HG03520 (cell line): ENCODE results near the gene OVCA2.

Source experiments
- ATAC-seq: cut with Tn5 transposase; IDR thresholded peaks from one replicate; pipeline ENCODE4 v1.9.1; 2021; ENCODE audit warnings: mild to moderate bottlenecking, moderate library complexity; ENCODE audit not compliant: unreplicated experiment

OVCA2 gene

DNA sequence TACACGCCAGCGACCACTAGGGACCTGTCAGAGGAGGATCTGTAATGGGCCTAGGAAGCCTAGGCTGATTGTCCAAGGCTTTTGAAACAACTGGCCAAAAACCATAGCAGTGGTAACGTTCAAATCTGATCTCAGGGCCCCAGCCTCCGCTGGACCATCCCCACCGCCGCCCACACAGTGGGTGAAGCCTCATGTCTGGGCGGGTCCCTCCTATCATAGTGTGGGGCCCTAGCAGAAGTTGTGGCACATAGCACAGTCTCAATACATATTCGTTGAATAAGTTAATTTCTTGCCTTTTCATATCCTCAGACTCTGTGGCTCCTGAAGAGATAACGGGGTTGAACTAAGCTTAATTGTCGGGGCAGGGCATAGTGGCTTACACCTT is 11.1 kb upstream of the OVCA2 start:
- peak; percentile 16 for ATAC-seq

DNA sequence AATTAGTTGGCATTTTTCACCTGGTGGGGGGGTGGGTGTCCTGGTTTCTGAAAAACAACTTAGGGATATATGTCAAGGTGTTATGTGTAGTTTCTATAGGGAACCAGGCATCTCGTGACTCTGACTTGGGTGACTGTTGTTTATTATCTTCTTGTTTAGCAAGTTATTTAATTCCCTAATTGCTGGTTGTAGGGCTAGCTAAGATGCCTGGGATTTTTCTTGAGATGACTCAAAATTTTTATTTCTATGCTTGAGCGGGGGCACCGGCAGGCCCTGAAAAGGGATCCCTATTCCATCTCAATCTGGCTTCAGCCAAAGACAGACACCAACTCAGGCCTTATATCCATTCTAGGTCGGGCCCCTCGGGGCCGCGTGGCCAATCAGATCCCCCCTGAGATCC is 8.7 kb upstream of the OVCA2 start:
- ATAC-seq: no peak

GRCh38 chr17:2034157-2034556 is 7.7 kb upstream of the OVCA2 start:
- ATAC-seq: no peak

DNA sequence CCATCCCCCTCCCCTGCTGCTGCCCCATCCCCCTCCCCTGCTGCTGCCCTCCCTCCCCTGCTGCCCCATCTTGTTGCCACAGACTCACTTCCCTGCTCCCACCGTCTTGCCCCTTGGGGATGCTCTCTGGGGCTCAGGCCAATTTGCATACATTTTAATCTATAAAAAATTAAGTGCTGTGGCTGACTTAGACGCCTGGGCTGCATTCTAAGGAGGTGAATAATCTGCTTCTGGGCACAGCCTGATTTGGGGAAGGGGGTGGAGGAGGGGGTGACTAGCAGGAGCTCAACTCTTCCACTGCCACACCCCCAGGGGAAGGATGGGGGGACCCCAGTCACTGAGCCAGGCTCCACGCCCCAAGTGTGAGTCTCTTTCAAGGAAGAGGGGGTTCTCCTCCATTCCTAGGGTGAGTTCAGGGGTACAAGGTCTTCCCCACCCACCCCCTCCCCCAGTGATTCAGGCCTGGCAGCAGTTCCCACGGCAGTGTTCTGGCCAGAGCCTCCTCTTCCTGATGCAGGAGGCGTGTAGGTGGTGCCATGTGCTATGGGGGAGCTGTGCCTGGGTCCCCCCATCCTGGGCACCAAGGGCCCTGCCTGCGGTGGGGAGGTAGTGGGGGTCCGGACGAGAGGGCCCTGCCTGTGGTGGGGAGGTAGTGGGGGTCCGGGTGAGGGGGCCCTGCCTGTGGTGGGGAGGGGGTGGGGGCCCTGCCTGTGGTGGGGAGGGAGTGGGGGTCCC is 6.8 kb upstream of the OVCA2 start:
- no peak for ATAC-seq

- ATAC-seq: no peak
Observed at GRCh38 chr17:2035541-2036488, 6.0 kb upstream of the OVCA2 start.

GRCh38 chr17:2037155-2037554 is 4.7 kb upstream of the OVCA2 start:
- no peak for ATAC-seq

DNA sequence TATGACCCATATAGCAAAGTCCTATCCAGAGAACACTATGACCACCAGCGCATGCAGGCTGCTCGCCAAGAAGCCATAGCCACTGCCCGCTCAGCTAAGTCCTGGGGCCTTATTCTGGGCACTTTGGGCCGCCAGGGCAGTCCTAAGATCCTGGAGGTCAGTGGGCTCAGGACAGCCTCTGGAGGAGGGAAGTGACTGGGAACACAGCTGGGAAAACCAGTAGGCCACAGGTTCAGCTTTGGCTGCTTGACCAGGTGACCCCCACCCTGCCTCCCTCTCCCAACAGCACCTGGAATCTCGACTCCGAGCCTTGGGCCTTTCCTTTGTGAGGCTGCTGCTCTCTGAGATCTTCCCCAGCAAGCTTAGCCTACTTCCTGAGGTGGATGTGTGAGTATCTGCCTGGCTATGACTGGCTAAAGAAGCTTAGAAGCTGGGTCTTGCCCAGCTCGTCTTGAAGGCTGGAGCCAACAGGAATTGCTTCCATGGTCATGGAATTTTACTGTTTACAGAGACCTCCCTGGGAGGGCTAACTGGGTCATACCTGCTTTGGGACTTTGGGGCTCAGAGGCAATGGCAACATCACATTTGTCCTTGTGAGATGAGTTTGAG is 1.5 kb upstream of the OVCA2 start:
- no peak for ATAC-seq

- no peak for ATAC-seq
Observed at GRCh38 chr17:2040942-2041560, 771 bp upstream of the OVCA2 start.

- ATAC-seq: no peak
Observed at GRCh38 chr17:2042390-2042847, 597 bp downstream of the OVCA2 start.

GRCh38 chr17:2042933-2043332 is 1.1 kb downstream of the OVCA2 start:
- ATAC-seq: no peak

DNA sequence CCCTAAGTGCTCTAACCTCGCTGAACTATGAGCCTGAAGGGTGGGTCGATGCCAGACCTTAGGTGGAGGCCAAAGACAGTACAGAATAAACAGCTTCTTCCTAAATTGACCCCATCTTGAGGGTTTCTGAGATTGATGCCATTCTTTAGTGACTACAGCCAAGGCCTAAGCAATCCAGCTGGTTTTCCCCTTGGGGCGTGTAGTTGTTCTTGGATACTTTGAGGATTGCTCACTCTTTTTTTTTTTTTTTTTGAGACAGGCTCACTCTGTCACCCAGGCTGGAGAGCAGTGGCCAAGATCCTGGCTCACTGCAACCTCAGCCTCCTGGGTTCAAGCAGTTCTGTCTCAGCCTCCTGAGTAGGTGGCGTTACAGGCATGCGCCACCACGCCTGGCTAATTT is 2.0 kb downstream of the OVCA2 start:
- ATAC-seq: no peak

GRCh38 chr17:2044263-2044894 is 2.6 kb downstream of the OVCA2 start:
- ATAC-seq: no peak

- ATAC-seq: no peak
Observed at GRCh38 chr17:2047590-2047989, 5.8 kb downstream of the OVCA2 start.

GRCh38 chr17:2048805-2049204 is 7.0 kb downstream of the OVCA2 start:
- no peak for ATAC-seq

DNA sequence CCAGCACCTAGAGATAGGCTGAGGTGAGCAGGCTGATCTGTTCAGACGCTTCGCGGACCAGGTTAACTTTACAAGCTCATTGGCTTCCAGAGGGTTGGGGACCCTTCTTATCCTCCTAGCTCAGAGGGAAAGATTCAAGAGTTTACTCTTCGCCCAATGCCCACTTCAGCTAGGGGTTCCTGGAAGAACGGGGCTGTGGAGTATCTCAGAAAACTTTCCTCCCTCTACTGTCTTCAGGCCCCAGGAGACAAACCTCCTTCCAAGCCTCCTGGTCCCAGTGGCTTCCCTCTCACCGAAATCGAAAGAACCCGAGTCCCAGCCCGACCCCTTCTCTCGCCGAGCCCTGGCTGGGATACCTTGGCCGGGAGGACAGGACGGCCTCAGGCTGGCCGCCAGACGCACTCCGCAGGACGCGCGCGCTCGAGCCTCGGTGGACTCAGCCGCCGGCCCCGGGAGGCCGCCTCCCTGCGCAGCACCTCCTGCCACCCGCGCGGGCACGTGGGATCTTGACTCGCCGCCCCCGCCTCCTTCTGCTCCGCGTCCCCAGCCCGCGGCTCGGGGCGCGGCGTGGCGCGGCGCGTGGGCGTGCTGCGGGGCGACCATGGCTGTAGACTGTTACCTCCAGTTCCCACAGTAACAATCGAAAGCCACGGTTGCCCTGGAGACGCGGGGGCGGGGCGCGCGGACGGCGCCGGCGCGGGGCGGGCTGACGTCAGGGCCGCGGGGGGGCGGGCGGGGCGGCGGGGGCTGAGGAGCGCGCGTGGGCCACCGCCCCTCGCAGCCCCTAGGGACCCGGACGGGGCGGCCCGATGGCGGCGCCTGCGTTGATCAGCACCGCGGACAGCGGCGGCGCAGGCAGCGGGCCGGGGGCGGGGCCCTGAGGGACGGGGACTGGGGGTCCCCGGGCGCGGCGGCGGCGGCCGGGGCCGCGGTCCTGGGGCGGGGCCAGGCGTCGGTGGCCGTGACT is 7.8 kb downstream of the OVCA2 start:
- ATAC-seq: peak; percentile 48

DNA sequence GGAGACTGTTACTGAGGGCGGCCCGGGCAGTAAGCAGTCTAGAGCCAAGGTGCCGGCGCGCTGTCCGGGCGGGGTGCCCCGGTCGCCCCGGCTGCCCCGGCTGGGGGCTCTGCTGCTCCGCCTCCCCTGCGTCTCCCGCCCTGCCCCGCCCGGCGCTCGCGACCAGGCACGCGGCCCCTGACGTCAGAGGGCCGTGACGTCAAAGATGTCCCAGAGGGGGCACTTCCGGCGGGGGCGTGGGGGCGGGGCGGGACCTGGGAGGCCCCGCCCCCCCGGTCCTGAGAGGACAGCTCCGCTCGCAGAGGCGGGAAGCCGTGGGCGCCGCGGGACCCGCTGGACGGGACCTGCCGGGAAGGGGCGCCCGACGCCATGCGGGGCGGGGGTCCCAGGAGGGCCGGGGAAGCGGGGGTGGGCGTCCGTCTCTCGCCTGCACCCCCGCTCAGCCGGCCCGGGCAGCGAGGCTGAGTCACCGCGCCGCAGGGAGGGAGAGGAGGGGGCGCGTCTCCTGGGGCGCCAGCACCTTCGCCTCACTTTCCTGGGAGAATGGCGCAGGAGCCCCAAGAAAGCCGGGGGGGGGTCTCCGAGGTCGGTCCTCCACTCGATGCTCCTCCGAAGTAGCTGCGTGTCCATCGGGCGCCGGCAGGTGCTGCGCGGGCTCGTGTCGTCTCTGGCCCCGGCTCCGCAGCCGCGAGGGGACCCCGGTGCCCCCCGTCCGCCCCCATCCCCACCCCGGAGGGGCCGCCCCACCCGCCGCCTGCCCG is 8.7 kb downstream of the OVCA2 start:
- ATAC-seq: peak; percentile 5

DNA sequence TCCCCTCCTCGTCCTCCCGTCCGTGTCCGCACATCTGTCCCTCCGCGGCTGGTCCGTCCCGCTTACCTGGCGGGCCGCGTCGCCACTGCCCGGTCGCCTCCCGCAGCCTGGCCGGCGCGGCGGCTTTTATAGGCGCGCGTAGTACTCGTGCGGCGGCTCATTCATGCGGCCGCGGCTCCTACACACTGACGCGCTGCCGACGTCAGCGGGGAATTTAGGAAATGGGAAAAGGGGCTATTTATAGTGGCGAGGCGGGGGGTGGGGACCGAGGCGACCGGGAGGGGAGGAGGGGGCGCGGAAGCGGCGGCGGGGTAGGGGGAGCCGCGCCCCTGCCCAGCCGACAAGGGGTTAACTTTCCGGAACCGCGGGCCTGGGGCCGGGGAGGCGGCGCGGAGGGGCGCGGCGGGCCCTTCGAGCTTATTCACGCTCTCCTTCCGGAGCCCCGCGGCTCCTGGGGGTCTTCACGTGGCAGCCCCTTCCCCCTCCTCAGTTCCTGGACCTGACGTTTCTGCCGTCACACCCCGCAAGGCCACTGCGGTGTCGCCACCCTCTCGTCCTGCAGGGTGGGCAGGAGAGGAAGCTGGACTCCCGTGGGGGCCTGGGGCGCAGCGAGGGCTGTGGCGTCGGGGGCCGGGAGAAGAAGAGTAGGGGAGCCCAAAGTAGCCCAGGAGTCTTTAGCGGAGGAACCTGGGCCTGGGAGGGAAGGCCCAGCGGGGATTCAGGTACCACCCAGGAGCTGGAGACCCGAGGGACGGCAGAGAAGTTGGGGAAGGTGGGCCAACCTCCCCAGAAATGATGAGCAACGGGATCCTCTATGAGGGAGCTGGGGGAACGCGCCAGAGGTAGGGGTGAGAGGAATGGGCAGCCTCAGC is 9.5 kb downstream of the OVCA2 start:
- no peak for ATAC-seq
